GM21737 (cell line): ENCODE data around the gene AK1.

Source experiments
- ATAC-seq: cut with Tn5 transposase; IDR thresholded peaks from one replicate; pipeline ENCODE4 v1.9.1; 2021; ENCODE audit warnings: mild to moderate bottlenecking, moderate library complexity; ENCODE audit not compliant: unreplicated experiment

AK1 gene

DNA sequence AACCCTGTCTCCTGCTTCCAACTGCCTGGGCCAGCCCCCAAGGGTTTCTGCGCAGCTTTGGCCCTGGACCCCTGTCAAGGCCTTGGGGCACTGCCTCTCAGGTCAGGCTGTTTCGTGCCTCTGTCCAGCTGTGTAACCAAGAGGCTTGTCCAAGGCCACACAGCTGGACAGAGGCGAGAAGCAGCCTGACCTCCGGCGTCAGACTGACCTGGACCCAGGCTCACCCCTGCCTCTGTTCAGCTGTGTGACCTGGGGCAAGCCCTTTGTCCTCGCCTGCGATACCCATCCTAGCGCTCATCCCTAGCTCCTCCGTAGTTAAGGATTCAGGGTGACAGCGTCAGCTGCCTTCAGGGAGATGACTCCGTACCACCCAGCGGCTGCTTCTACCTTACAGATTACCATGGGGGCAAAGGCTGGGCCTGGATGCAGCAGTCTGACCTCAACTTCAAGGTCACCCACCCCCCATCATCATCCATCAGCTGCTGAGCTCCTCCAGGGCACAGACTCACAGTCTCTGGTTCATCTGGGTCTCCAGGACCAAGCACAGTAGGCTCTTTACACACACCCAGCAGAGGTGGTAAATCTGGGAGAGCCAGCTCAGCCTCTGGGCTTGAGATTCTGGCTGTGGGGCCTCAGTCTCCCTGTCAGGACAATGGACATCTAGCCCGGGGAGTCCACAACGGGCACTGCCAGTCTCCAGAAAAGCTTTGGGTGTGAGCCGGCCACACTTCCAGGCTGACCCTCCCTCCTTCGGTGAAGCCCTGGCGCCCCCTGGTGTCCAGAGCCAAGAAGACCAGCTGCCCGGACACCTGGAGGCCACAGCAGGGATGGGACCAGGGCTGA is 7.9 kb downstream of the AK1 start:
- no peak for ATAC-seq

DNA sequence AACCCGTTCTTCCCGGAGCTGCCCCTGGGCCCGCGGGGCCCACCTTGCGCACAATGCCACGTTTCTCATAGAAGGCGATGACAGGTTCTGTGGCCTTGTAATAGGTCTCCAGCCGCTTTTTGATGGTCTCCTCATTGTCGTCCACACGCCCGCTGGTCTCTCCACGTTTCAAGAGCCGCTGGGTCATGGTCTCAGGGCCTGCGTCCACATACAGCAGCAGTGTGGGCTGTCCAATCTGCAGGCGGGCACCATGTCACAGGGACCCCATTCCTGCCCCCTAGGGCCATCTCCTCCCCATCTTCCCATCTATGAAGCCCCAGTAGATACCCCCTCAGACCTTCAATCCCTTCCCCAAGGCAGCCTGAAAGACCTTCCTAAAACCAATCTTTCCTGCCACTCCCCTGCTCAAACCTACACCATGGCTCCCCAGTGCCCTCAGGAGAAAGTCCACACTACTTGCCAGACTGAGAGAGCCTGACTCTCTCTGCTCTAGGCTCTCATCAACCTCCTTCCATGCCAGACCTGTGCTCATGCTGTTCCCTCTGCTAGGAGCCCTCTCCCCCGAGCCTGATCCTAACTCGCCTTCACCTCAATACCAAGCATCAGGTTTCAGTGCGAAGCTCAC is 9.1 kb downstream of the AK1 start:
- ATAC-seq = no peak

DNA sequence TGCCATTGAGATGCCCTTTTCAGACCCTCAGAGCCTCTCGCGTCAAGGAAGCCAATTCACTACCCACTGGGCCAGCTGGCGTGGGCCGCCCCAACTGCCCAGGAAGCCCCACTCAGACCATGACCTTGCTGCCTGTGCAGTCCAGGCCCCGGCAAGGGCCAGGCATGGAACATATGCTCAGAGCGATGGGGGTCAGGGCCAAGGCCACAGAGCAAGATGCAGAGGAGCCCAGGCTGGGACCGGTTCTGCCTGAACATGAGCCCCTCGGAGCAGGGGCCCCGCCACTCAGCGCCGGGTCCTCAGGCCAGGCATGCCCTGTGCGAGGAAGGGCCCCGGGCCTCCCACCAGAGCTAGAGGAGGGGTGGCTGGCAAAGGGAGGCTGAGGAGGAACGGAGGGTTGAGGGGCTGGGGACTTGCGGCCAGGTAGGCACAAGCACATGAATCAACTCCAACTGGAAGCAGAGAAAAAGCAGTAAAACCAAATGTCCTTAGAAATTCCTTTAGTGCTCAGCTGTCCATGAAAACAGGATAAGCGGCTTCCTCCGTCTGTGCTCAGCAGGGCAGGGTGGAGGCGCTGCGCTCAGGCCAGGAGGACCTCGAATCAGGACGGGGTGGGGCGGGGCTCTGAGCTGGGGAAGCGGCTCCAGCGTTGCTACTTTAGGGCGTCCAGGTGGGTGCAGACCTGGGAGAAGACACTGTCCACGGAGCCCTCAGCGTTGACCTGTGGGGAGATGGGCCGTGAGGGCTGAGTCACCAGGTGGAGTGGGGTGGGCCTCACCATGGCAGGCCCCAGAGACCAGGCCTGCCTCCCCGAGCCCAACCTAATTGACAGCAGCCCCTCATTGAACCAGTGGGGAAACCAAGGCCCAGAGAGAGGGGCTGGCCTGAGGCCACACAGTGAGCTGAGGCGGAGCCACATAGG is 9.9 kb downstream of the AK1 start:
- ATAC-seq = no peak

DNA sequence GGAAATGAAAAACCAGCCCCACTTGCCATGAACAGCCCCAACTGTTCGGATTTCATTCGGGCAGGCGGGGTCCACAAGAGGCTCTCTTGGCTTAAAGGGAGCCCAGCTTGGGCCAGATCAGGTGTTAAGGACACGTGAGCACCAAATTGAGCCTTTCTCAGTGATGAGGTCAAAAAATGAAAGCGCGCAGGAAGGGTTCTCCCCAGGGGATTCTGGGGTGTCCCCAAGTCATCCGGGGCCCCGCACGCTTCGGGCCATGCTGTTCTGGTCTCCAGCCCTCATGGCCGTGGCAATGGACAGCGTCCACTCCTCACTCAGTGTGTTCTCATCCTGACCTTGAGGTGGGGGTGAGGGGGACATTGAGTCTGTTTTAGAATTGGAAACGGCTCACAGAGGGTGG is 10.9 kb downstream of the AK1 start:
- ATAC-seq = no peak

DNA sequence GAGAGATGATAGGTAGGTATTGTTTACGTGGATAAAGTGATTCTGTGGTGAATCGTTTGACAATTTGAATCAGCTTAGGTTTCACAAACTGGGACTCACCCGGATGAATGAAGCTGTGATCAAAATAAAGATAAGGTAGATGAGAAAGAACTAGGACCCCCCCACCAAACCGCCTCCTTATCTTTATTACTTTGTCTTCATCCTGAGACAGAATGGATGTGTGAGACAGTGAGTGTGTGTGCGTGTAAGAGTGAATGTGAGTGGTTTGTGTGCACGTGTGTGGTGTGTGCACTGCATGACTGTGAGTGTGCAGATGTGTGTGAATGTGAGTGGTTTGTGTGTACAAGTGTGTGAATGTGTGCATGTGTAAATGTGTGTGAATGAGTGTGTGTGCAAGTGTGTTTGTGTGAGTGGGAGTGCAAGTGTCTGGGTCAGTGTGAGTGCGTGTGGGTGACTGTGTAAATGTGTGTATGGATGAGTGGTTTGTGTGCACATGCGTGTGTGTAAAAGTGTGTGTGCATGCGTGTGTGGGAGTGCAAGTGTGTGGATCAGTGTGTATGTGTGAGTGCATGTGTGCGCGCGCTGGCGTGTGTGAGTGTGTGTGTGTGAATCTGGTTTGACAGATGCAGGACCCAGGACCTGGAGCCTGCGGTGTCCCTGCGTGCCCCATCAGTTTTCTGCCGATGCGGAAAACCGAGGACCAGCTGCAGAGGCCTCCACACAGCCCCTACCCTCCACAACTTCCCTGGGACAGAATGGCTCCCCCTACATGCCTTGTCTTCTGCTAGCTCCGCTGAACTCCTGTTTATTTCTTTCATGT is 11.6 kb downstream of the AK1 start:
- ATAC-seq = no peak

DNA sequence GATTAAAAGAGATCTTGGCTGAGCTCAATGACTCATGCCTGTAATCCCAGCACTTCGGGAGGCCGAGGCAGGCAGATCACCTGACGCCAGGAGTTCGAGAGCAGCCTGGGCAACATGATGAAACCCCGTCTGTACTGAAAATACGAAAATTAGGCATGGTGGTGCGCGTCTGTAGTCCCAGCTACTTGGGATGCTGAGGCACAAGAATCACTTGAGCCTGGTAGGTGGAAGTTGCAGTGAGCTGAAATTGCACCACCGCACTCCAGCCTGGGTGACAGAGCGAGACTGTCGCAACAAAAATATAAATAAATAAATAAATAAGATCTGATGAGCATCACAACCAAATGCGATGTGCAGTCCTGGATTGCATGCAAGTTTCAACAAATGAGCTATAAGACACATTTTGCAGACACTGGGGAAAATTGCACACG is 14.3 kb downstream of the AK1 start:
- no peak for ATAC-seq

DNA sequence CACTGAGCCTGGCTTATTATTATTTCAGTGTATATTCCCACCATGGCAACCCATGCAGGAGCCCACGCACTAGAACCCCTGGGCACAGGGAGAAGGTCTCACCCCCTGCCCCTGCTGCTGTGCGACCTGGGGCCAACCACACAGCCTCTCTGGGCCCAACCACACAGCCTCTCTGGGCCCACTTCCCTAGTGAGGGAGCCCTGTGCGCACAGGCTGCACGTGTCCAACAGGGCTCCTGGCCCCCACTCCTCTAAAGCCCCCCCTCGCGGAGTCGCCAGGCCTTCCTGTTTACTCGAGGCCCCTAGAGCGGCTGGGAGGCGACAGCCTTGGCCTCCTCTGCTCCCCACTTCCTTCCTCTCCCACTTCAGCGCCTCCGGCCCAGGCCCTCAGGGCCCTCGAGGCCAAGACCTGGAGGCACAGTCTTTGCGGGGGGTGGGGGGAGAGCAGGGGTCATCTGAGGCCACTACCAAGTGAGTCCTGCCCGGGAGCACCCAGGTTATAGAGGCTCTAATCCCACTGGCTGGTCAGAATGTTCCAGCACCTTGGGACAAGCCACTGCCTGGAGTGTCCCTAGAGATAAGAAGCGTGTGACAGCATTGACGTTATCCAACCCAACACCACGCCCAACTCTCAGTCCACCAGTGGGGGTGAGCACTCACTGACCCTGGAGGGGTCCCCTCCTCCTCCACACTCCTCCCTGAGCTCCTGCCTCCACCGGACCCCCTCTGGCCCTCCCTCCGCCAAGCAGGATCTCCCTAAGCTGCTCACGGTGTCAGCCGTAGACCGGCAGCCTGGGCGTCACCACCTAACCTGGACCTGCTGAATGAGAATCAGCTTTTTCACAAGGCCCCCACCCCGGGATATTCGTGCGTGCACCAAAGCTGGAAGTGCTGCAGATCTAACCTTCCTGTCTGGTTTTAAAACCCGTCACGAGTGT is 15.1 kb downstream of the AK1 start:
- ATAC-seq = no peak

DNA sequence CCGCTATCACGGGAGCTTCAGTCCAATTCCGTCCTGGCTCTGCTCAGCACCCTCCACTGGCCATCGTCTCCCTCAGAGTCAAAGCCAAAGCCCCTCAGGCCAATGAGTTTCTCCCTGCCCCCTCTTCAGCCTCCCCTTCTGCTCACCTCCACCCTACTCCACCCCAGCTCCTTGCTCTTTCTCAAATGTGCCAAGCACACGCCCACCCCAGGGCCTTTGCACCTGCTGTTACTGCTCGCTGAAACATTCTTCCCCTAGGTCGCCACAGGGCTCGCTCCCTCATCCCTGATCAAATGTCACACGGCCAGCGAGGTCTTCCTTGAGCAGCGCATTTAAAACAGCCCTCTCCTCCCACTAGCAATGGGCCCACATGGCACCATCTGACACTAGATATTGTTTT is 16.7 kb downstream of the AK1 start:
- ATAC-seq = no peak

DNA sequence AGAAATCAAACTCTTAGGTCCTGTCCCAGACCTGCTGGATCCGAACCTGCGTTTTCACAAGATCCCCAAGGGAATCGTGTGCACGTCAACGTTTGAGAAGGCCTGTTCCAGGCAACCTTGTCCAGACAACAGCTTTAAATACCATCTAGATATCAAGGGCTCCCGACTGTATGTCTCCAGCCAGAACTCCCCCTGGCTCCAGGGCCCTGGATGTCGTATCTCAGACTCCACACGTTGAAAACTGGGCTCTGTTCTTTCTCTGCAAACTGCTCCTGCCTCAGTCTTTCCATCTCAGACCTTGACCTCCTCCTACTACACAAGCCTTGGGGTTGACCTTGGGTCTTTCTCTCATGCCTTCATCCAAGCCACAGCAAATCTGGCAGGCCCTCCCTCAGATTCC is 17.2 kb downstream of the AK1 start:
- no peak for ATAC-seq

DNA sequence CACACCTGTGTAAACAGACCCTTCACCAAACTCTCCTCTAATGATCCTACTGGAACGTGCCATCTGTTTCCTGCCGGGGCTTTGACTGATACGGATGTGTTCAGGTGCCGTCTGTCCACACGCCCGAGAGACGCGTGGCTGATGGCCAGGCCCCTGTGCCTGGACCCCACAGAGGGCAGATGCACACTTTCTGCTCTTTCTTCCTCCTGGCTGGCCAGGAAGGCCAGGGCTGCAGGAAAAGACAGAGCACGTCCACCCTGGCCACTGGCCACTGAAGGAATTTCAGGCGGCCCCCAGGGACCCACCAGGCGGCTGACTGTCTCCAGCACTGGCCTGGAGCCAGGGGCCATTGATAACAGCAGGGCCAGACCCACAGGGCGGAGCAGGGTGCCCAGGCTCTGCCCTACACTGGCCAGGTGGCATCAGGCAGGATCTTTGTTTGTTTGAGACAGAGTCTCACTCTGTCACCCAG is 19.4 kb downstream of the AK1 start:
- no peak for ATAC-seq

DNA sequence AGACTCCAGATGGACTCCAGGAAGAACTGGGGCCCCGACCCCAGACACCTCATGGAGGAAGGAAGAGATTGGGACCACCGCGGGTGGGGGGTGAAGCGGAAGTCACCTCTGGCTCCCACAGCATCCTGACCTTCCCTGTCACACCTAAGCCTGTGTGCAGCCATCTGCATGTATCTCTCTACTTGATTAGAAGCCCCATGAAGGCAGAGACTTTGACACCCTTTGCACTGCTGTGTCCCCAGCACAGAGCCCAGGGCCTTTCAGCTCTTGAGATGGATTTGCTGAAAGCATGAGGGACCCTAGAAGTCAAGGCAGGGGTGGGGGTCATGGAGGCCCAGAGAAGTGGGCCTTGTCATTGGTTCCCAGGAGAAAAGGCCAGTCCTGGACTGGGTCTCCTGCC is 20.2 kb downstream of the AK1 start:
- ATAC-seq = no peak

DNA sequence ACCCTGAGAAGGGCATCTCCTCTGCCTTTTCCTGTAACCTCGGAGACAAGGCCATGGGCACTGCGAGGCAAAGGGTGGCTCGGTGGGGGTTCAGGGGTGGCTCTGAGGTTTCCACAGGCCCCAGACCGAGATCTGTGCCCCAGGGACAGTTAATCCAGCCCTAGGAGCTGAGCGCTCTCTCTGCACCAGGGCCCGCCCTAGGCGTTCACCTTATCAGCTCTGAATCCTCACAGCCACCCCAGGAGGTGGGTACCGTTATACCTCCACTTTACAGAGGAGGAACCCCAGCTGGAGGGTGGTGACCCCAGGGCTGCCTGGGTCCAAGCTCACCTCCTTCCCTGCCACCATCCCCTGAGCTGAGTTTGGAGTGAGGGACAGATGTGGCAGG is 20.8 kb downstream of the AK1 start:
- ATAC-seq = no peak

DNA sequence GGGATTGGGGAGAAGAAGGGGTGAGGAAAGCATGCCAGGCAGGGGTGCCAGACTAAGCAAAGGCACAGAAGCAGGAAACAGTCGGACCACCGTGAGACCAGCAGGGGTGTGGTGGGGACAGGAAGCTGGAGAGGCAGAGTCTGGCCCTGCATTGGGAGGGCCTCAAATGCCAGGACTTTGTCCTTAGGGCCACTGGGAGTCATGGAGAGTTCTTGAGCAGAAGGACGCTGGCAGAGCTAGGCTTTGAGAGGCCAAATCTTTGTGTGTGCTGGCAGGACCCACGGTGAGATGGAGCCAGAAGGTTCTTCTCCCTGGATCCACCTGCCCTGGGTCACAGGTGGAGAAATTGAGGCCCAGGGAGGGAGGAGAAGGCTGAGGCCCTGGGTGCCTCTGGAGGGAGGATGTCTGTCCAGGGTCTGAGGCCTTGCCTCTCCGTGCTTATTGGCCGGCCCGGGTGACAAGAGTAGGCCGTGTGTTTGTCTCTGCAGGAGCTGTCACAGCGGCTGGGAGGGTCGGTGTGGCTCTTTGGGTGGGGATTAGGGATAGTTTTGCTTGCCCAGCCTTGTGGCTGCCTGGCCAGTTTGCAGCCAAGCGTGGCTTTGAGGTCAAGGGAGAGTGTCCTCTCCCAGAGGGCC is 21.3 kb downstream of the AK1 start:
- ATAC-seq = no peak

DNA sequence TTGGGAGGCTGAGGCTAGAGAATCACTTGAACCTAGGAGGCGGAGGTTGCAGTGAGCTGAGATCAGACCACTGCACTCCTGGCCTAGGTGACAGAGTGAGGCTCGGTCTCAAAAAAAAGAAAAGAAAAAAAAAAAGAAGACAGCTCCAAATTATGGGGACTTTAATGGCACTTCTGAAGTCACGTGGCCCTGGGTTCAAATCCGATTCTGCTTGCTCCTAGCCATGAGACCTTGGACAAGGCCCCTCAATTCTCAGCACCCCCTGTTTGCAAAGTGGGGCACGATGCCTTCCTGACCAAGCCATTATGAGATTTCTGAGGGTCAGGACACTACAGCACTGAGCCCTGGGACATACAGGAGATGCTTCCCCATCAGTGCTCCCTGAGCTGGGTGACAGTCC is 22.0 kb downstream of the AK1 start:
- ATAC-seq = no peak

DNA sequence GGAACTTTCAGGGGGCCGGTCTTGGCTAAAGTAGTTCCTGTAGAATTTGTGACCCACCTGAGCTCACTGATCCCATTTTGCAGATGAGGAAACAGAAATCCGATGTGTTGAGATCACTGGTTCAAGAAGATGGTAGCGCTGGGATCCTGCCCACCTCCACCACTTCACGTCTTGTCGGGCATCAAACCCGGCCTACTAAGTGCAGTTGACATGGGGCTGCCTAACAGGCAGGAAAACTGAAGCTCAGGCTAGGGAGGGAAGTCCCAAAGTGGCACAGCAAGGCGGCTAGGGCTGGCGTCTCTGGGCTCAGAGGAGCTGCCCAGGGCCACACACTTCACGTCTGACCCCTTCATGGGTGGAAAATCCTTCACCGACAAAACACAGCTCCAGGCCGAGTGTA is 22.5 kb downstream of the AK1 start:
- no peak for ATAC-seq

DNA sequence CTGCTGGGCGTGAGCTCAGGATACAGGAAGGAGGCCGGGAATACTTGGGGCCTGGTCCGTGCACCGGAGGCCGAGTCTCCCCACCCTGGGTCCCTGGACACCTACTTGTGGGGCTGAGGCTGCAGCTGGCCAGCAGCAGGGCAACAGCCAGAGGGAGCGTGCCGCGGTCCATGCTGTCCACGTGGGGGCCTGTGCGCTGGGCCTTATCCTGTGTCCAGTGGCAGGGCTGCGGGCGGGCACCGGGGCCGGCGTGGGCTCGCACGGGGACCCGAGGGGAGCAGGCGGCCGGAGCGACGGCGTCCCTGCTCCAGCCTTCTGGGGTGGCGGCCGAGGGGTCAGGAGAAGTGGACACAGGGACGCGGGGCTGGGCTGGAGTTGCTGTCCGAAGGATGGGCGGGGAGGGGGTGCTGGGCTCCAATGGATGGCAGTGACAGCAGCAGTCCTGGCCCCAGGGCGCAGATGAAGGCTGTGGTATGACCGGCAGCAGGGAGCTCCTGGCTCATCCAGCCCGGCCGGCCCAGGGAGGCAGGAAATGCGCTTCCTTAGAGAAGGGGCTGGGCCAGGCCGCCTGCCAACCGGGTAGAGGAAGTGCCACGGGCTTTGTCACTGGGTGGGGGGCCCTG is 23.2 kb downstream of the AK1 start, which contains the start of gene ENG:
ENG (minus strand) TSS at position 475 of the 623 bp plus-strand sequence; CDS start at position 172, 303 bp downstream.
- no peak for ATAC-seq

DNA sequence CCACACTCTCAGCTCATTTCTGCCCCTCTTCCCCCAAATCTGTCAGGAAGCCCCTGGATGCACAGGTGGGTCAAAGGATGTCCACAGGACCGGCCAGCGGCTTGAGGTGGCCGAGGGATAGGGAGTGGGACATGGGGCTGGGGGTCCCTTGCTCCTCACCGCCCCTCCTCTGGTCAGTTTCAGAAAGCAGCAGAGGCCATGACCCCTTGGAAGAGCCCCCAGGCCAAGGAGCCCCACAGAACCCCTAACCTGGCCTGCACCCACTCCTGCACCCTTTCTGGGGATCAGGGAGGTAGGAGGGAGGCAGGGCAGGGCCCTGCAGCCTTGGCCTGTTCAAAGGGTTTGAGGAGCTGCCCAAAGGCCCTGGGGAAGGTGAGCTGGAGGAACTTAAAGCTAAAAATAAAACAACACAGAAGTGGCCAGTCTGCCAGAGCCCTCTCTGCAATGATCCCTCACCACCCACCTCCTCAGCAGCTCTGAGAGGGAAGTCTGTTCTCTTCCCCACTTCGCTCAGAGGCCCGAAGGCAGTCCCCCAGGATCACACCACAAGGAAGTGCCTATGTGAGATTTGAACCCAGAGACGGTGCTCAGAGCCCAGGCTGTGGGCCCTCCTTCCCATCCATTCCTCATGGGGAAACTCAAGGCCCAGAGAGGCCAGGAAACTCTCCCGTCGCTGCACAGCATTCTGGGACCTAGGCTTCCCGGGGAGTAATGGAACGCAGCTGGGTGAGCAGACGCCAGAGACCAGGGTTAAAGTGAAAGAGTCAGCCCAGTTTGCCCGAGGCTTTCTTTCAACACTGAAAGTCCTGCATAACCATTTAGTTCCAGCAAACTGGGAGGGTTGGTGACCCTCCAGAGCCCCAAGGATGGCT is 23.9 kb downstream of the AK1 start:
- no peak for ATAC-seq
